Nephron (organoid): ENCODE results near the gene C16orf54.
"Not testable (repeated sequence)": the region's sequence is repeated elsewhere in the genome, so short reads cannot be mapped to it uniquely, and the experiment has no call there.

ENCODE experiments used
- H3K27ac Mint-ChIP-seq, 3 experiments: 2 replicates each; pipeline ENCODE4 v1.8.0; 2020; ENCODE audit warnings: mixed read lengths in 3 of 3, mild to moderate bottlenecking in 2 of 3, moderate library complexity in 1 of 3
- H3K27me3 Mint-ChIP-seq: 2 replicates; pipeline ENCODE4 v1.8.0; 2021; ENCODE audit warnings: low read depth, mild to moderate bottlenecking, moderate library complexity, mixed read lengths
- H3K36me3 Mint-ChIP-seq: 2 replicates; pipeline ENCODE4 v1.8.0; 2020; ENCODE audit warnings: low read depth, mixed read lengths
- H3K4me1 Mint-ChIP-seq: 2 replicates; pipeline ENCODE4 v1.8.0; 2020; ENCODE audit warnings: mixed read lengths
- H3K4me3 Mint-ChIP-seq, 3 experiments: 2 replicates each; pipeline ENCODE4 v1.8.0; 2020; ENCODE audit warnings: mild to moderate bottlenecking in 3 of 3, mixed read lengths in 3 of 3, moderate library complexity in 2 of 3
- H3K9me3 Mint-ChIP-seq: 2 replicates; pipeline ENCODE4 v1.8.0; 2020; ENCODE audit warnings: mixed read lengths
- TF ChIP-seq, protein P1 (sequence below), 3 experiments: fragments of 200-600 bp; sonication (generic); IDR thresholded peaks; one replicate each; pipeline ENCODE4 v1.5.0; 2021; ENCODE audit warnings: antibody characterized with exemption in 3 of 3; ENCODE audit not compliant: unreplicated experiment in 3 of 3

The C16orf54 gene

DNA sequence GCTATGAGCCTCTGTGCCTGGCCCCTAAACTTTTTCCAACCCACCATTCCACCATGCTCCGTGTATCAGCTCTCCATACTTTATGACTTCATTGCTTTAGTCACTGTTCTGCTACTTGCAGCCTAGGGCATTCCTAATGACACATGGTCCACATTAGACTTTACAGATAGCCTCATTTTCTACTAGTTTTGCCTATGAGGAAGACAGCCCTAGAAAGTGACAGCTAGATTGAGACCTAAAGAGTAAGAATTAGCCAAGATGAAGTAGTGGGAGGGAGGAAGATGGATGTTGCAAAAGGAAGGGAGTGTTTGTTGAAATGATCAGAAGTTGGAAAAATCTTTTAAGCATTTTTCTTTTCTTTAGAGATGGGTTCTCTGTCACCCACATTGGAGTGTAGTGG, 11.0 kb downstream of the C16orf54 start:
- H3K9me3 Mint-ChIP-seq: no peaks in the 10 kb centered on the region
- H3K27me3 Mint-ChIP-seq: no peaks in the 10 kb centered on the region
- H3K4me1 Mint-ChIP-seq: no peaks in the 10 kb centered on the region
- no peak overlapping the region for H3K27ac Mint-ChIP-seq
- TF ChIP-seq, protein P1, sequence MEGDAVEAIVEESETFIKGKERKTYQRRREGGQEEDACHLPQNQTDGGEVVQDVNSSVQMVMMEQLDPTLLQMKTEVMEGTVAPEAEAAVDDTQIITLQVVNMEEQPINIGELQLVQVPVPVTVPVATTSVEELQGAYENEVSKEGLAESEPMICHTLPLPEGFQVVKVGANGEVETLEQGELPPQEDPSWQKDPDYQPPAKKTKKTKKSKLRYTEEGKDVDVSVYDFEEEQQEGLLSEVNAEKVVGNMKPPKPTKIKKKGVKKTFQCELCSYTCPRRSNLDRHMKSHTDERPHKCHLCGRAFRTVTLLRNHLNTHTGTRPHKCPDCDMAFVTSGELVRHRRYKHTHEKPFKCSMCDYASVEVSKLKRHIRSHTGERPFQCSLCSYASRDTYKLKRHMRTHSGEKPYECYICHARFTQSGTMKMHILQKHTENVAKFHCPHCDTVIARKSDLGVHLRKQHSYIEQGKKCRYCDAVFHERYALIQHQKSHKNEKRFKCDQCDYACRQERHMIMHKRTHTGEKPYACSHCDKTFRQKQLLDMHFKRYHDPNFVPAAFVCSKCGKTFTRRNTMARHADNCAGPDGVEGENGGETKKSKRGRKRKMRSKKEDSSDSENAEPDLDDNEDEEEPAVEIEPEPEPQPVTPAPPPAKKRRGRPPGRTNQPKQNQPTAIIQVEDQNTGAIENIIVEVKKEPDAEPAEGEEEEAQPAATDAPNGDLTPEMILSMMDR (IDR thresholded peaks at IDR 0.05; ENCODE audit: unreplicated experiment in 3 of 3): no peak
- no peaks in the 10 kb centered on the region for H3K36me3 Mint-ChIP-seq
- H3K4me3 Mint-ChIP-seq: no peak overlapping the region

DNA sequence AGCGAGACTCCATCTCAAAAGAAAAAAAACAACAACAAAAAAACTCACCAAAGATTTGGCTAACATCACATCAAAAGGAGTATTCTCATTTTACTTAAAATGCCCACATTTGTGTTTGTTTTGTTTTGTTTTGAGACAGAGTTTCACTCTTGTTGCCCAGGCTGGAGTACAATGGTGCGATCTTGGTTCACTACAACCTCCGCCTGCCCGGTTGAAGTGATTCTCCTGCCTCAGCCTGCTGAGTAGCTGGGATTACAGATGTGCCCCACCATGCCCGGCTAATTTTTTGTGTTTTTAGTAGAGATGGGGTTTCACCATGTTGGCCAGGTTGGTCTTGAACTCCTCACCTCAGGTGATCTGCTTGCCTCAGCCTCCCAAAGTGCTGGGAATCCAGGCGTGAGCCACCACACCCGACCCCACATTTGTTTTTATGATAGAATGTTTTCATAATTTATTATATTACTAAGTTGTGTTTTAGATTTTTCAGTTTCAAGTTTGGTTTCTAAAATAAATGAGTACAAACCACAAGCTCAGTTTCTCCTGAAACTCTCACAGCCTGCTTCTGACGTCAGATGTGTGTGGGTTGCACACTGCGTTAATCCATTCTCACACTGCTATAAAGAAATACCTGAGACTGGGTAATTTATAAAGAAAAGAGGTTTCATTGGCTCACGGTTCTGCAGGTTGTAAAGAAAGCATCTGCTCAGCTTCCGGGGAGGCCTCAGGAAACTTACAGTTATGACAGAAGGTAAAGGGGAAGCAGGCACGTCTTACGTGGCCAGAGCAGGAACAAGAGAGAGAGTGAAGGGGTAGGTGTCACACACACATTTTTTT, 13.8 kb downstream of the C16orf54 start:
- H3K9me3 Mint-ChIP-seq, H3K4me1 Mint-ChIP-seq, H3K4me3 Mint-ChIP-seq, H3K27me3 Mint-ChIP-seq, H3K36me3 Mint-ChIP-seq, H3K27ac Mint-ChIP-seq: not testable (repeated sequence)

DNA sequence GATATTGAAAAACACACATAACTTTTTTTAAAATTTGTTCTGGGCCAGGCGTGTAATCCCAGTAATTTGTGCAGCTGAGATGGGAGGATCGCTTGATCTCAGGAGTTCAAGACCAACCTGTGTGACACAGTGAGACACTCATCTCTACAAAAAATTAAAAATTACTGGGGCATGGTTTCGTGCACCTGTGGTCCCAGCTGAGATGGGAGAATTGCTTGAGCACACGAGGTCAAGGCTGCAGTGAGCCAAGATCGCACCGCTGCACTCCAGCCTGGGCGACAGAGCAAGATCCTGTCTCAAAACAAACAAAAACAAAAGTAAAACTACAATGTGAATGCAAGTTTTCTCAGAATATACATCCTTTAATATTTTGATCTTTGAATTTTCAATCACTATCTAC, 15.1 kb downstream of the C16orf54 start:
- H3K27ac Mint-ChIP-seq: no peak overlapping the region
- no peaks in the 10 kb centered on the region for H3K9me3 Mint-ChIP-seq
- peaks cover 3% of the 10 kb centered on the region for H3K27me3 Mint-ChIP-seq
- H3K4me3 Mint-ChIP-seq: no peak overlapping the region
- H3K4me1 Mint-ChIP-seq: peaks cover 5% of the 10 kb centered on the region
- H3K36me3 Mint-ChIP-seq: no peaks in the 10 kb centered on the region
- TF ChIP-seq, protein P1 (IDR thresholded peaks at IDR 0.05; ENCODE audit: unreplicated experiment in 3 of 3): no peak

DNA sequence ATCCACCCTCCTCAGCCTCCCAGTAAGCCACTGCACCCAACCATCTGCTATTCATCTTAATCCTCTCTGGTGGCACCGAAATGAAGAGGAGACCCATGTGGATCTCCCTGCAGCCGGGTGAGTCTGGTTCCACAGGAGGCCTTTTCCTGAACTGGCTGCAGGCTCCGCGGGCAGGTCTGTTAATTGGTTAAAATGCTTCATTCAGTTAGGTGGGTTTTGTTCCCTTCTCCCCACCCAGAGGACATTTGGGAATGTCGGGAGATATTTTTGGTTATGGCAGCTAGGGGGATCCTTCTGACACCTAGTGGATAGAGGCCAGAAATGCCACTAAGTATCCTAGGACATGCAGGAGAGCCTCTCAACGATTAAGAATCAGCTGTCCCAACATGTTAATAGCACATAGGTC, 16.7 kb downstream of the C16orf54 start:
- TF ChIP-seq, protein P1 (IDR thresholded peaks at IDR 0.05; ENCODE audit: unreplicated experiment in 3 of 3): peak; percentile 60 to 70 (median 66)
- H3K9me3 Mint-ChIP-seq: no peaks in the 10 kb centered on the region
- peaks cover 5% of the 10 kb centered on the region for H3K4me1 Mint-ChIP-seq
- H3K36me3 Mint-ChIP-seq: no peaks in the 10 kb centered on the region
- H3K27ac Mint-ChIP-seq: peak overlapping the region in 1 of 3 experiments; percentile 39
- peaks cover 3% of the 10 kb centered on the region for H3K27me3 Mint-ChIP-seq
- H3K4me3 Mint-ChIP-seq: peak overlapping the region in 2 of 3 experiments; percentile 6 to 43

DNA sequence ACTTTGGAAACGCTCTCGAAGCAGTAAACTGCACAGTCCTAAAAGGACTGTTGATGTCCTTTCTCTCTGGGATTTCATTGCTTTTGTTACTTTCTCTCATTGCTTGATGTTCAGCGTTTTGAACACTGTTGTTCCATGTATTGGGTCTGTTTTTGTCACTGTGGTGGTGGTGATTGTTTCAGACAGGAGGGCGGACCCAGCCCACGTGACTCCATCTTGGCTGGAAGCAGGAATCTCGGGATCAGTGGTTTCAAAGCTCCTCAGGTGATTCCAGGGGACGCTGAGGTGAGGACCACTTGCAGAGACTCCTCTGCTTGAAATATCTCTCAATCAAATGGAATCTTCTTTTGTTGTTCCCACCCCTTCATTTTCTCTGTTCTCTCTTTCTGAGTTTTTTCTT, 18.3 kb downstream of the C16orf54 start:
- H3K36me3 Mint-ChIP-seq: no peaks in the 10 kb centered on the region
- H3K27ac Mint-ChIP-seq: no peak overlapping the region
- TF ChIP-seq, protein P1 (IDR thresholded peaks at IDR 0.05; ENCODE audit: unreplicated experiment in 3 of 3): no peak
- peaks cover 3% of the 10 kb centered on the region for H3K27me3 Mint-ChIP-seq
- peaks cover 5% of the 10 kb centered on the region for H3K4me1 Mint-ChIP-seq
- no peak overlapping the region for H3K4me3 Mint-ChIP-seq
- H3K9me3 Mint-ChIP-seq: no peaks in the 10 kb centered on the region

DNA sequence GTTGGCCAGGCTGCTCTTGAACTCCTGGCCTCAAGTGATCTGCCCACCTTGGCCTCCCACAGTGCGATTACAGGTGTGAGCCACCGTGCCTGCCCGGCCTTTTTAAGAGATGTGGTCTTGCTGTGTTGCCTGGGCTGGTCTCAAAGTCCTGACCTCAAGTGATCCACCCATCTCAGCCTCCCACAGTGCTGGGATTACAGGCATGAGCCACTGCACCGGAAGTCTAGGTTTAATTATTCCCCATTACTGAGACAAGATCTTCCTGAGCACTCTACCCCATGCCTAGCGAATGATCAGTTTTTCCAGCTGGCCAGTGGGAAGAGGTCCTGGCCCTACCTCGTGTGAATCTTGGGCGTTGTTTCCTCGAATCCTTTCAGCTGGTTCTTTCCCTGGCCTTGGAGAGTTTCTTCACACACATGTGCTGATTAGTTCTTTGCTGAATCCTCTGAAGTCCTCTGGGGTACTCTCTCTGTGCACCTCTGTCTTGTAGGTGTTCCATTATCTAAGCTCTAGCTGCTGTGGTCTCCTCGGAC, 18.9 kb downstream of the C16orf54 start:
- H3K27me3 Mint-ChIP-seq: peaks cover 3% of the 10 kb centered on the region
- peaks cover 5% of the 10 kb centered on the region for H3K4me1 Mint-ChIP-seq
- no peak overlapping the region for H3K4me3 Mint-ChIP-seq
- no peaks in the 10 kb centered on the region for H3K36me3 Mint-ChIP-seq
- no peak overlapping the region for H3K27ac Mint-ChIP-seq
- no peaks in the 10 kb centered on the region for H3K9me3 Mint-ChIP-seq
- TF ChIP-seq, protein P1 (IDR thresholded peaks at IDR 0.05; ENCODE audit: unreplicated experiment in 3 of 3): no peak
